ENCODE data around the gene HEATR5A.

- TF ChIP-seq, protein P1, sequence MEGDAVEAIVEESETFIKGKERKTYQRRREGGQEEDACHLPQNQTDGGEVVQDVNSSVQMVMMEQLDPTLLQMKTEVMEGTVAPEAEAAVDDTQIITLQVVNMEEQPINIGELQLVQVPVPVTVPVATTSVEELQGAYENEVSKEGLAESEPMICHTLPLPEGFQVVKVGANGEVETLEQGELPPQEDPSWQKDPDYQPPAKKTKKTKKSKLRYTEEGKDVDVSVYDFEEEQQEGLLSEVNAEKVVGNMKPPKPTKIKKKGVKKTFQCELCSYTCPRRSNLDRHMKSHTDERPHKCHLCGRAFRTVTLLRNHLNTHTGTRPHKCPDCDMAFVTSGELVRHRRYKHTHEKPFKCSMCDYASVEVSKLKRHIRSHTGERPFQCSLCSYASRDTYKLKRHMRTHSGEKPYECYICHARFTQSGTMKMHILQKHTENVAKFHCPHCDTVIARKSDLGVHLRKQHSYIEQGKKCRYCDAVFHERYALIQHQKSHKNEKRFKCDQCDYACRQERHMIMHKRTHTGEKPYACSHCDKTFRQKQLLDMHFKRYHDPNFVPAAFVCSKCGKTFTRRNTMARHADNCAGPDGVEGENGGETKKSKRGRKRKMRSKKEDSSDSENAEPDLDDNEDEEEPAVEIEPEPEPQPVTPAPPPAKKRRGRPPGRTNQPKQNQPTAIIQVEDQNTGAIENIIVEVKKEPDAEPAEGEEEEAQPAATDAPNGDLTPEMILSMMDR (IDR thresholded peaks at IDR 0.05 in 8 of 11, conservative IDR thresholded peaks at IDR 0.05 in 3 of 11): no peak
- TF ChIP-seq POLR2A (IDR thresholded peaks at IDR 0.05): no peak
Observed at GRCh38 chr14:31320216-31320615, 100.1 kb downstream of the HEATR5A start.
